SK-N-SH (cell line): ENCODE data around the gene PDE8A. TPM values are rescaled to one million over a fixed set of nuclear protein-coding genes. Genes with fewer than 3 reads are reported as not detected.

Experiments
- CTCF ChIA-PET: fragments of 300-600, 350-600 bp; formaldehyde crosslinking; extraction: SDS; loops from one replicate; lab custom pipeline; 2021; lab: Yijun Ruan, JAX
- POLR2A ChIA-PET: fragments of 350-600 bp; sonication (Branson Sonifier 250); formaldehyde crosslinking; extraction: SDS; loops from one replicate; lab custom pipeline; 2020; ENCODE audit warnings: antibody characterized with exemption, inconsistent platforms; lab: Yijun Ruan, JAX
- DNase-seq: peaks from one replicate; pipeline ENCODE4 v3.0.0; 2012
- H2AFZ ChIP-seq: fragments of 200-600 bp; sonication (generic); 2 replicates; pipeline ENCODE4 v1.8.1; 2016; ENCODE audit warnings: antibody characterized with exemption, mild to moderate bottlenecking, low read depth
- H3F3A ChIP-seq: fragments of 200-600 bp; sonication (generic); replicated peaks from 2 replicates; pipeline ENCODE3; 2016; ENCODE audit warnings: antibody characterized with exemption, mild to moderate bottlenecking; ENCODE audit not compliant: insufficient read depth
- H3K27ac ChIP-seq, 2 experiments: fragments of 200-500 bp in 1 of 2; fragments of 200-600 bp in 1 of 2; sonication (Bioruptor generic) in 1 of 2; sonication (generic), shearing (Covaris generic) in 1 of 2; 2 replicates each; pipeline versions ENCODE4 v1.5.1 to v1.6.1; 2014 to 2016; ENCODE audit warnings: low read depth in 2 of 2, inconsistent platforms in 1 of 2, low read length in 1 of 2, mild to moderate bottlenecking in 1 of 2, mixed read lengths in 1 of 2
- H3K27me3 ChIP-seq: fragments of 200-600 bp; sonication (generic), shearing (Covaris generic); 2 replicates; pipeline ENCODE4 v1.6.1; 2016; ENCODE audit warnings: mixed run types; ENCODE audit not compliant: insufficient read depth
- H3K36me3 ChIP-seq, 2 experiments: fragments of 200-500 bp in 1 of 2; fragments of 200-600 bp in 1 of 2; sonication (Bioruptor generic) in 1 of 2; sonication (generic) in 1 of 2; replicated peaks in 1 of 2; 2 replicates each; pipeline versions ENCODE3 to v1.5.1; 2014 to 2016; ENCODE audit warnings: low read length in 1 of 2, mild to moderate bottlenecking in 1 of 2; ENCODE audit not compliant: insufficient read depth in 2 of 2, control insufficient read depth in 1 of 2
- H3K4me1 ChIP-seq, 2 experiments: fragments of 200-500 bp in 1 of 2; fragments of 200-600 bp in 1 of 2; sonication (Bioruptor generic) in 1 of 2; sonication (generic), shearing (Covaris generic) in 1 of 2; 2 replicates each; pipeline versions ENCODE4 v1.5.1 to v1.6.1; 2014 to 2016; ENCODE audit warnings: low read depth in 1 of 2, low read length in 1 of 2, mixed run types in 1 of 2; ENCODE audit not compliant: insufficient read depth in 2 of 2, control insufficient read depth in 1 of 2
- H3K4me2 ChIP-seq: fragments of 200-600 bp; sonication (generic), shearing (Covaris generic); 2 replicates; pipeline ENCODE4 v1.6.1; 2017; ENCODE audit warnings: mixed run types
- H3K4me3 ChIP-seq, 2 experiments: fragments of 200-500 bp in 1 of 2; fragments of 200-600 bp in 1 of 2; sonication (Bioruptor generic) in 1 of 2; sonication (generic), shearing (Covaris generic) in 1 of 2; 2 replicates each; pipeline versions ENCODE4 v1.5.1 to v1.8.1; 2014 to 2016; ENCODE audit warnings: low read depth in 2 of 2, inconsistent platforms in 1 of 2, low read length in 1 of 2, mild to moderate bottlenecking in 1 of 2, mixed read lengths in 1 of 2, moderate library complexity in 1 of 2
- H3K79me2 ChIP-seq: fragments of 200-600 bp; sonication (generic); 2 replicates; pipeline ENCODE4 v1.8.1; 2017; ENCODE audit warnings: mild to moderate bottlenecking; ENCODE audit not compliant: insufficient read depth
- H3K9ac ChIP-seq: fragments of 200-600 bp; sonication (generic); 2 replicates; pipeline ENCODE4 v1.6.1; 2017; ENCODE audit warnings: mixed run types
- H3K9me2 ChIP-seq: fragments of 200-600 bp; sonication (generic); 2 replicates; pipeline ENCODE4 v1.6.1; 2017; ENCODE audit warnings: mixed run types
- H3K9me3 ChIP-seq: fragments of 200-600 bp; sonication (generic); 2 replicates; pipeline ENCODE4 v1.6.1; 2017; ENCODE audit warnings: mixed run types, mild to moderate bottlenecking, moderate library complexity
- H4K20me1 ChIP-seq: fragments of 200-600 bp; sonication (generic); 2 replicates; pipeline ENCODE4 v1.6.1; 2017; ENCODE audit warnings: mild to moderate bottlenecking, mixed run types; ENCODE audit not compliant: insufficient read depth
- CTCF ChIP-seq: fragments of 200-600 bp; sonication (generic); IDR thresholded peaks from 2 replicates; pipeline ENCODE4 v1.6.1; 2017; ENCODE audit warnings: antibody characterized with exemption, mild to moderate bottlenecking, moderate library complexity
- ELF1 ChIP-seq: IDR thresholded peaks from 2 replicates; pipeline ENCODE4 v1.4.0; 2012
- FOSL2 ChIP-seq: IDR thresholded peaks from 2 replicates; pipeline ENCODE4 v1.4.0; 2012; ENCODE audit warnings: low read depth, mild to moderate bottlenecking, moderate library complexity, borderline replicate concordance
- FOXJ3 ChIP-seq: sonication (generic); formaldehyde crosslinking; IDR thresholded peaks from 2 replicates; pipeline ENCODE4 v1.5.1; 2020; ENCODE audit warnings: mild to moderate bottlenecking, missing genetic modification reagents
- JUND ChIP-seq: IDR thresholded peaks from 2 replicates; pipeline ENCODE4 v1.4.0; 2012
- MAX ChIP-seq: IDR thresholded peaks from 2 replicates; pipeline ENCODE4 v1.4.0; 2012; ENCODE audit warnings: low read depth
- MEF2A ChIP-seq: IDR thresholded peaks from 2 replicates; pipeline ENCODE4 v1.4.0; 2012; ENCODE audit warnings: low read depth, borderline replicate concordance
- MXI1 ChIP-seq: IDR thresholded peaks from 2 replicates; pipeline ENCODE4 v1.6.1; 2012; ENCODE audit warnings: mild to moderate bottlenecking, low read depth, low read length, improper control_type of control experiment
- PBX3 ChIP-seq: IDR thresholded peaks from 2 replicates; pipeline ENCODE4; 2012
- POLR2AphosphoS5 ChIP-seq: IDR thresholded peaks from 2 replicates; pipeline ENCODE4 v1.6.1; 2012; ENCODE audit warnings: low read depth, low read length
- REST ChIP-seq: IDR thresholded peaks from 2 replicates; pipeline ENCODE4 v1.6.1; 2012; ENCODE audit warnings: mild to moderate bottlenecking, low read depth, low read length, moderate library complexity
- RFX5 ChIP-seq: IDR thresholded peaks from 2 replicates; pipeline ENCODE4 v1.6.1; 2012; ENCODE audit warnings: mild to moderate bottlenecking, improper control_type of control experiment, low read length
- SMC3 ChIP-seq: IDR thresholded peaks from 2 replicates; pipeline ENCODE4 v1.6.1; 2012; ENCODE audit warnings: low read depth, low read length, improper control_type of control experiment
- TCF12 ChIP-seq: IDR thresholded peaks from 2 replicates; pipeline ENCODE4 v1.4.0; 2012
- USF1 ChIP-seq: IDR thresholded peaks from 2 replicates; pipeline ENCODE4 v1.4.0; 2012; ENCODE audit warnings: low read depth, borderline replicate concordance
- USF2 ChIP-seq: fragments of 150-350 bp; IDR thresholded peaks from 2 replicates; pipeline ENCODE4 v1.6.1; 2017; ENCODE audit warnings: antibody characterized with exemption, low read length, low read depth, borderline replicate concordance
- YY1 ChIP-seq: IDR thresholded peaks from 2 replicates; pipeline ENCODE4 v1.4.0; 2012; ENCODE audit warnings: low read depth, mild to moderate bottlenecking
- WGBS: methylation state at CpG from one replicate; pipeline ENCODE4 v1.1.6; 2017; ENCODE audit warnings: low lambda C conversion rate; 5-methylcytosine and 5-hydroxymethylcytosine counted together
- polyA plus RNA-seq, 3 experiments: library from polyadenylated mRNA; depleted of rRNA; stranded (reverse); fragments of >200 nt; gene quantifications; 2 replicates each; pipeline ENCODE4 v1.2.3, GENCODE V29; 2012

Gene PDE8A
- polyA plus RNA-seq, 1 of the 3 experiments (the other 2 are of a cell fraction), result 13.4 TPM

GRCh38 chr15:84944861-84945260 lies 36.8 kb upstream of the PDE8A start:
- H3K27ac ChIP-seq, result no peak overlapping the region
- H3K9me2 ChIP-seq, result no peaks in the 10 kb centered on the region
- H3K27me3 ChIP-seq, result no peaks in the 10 kb centered on the region
- H3F3A ChIP-seq, result peaks cover 23% of the 10 kb centered on the region
- H3K9ac ChIP-seq, result no peak overlapping the region
- no peak overlapping the region for H3K4me2 ChIP-seq
- H3K36me3 ChIP-seq, result no peaks in the 10 kb centered on the region
- no peak for DNase-seq
- H3K79me2 ChIP-seq, result no peaks in the 10 kb centered on the region
- WGBS, result 86% methylated on average over 11 of the region's 11 CpGs
- TF ChIP-seq FOSL2 (no peak), PBX3 (no peak), REST (no peak), TCF12 (no peak), ELF1 (no peak), USF1 (no peak), MEF2A (no peak), YY1 (no peak), SMC3 (no peak), JUND (no peak), POLR2AphosphoS5 (no peak), CTCF (no peak), MAX (no peak), USF2 (no peak), MXI1 (no peak), FOXJ3 (CRISPR knock-in tag) (no peak), RFX5 (no peak)
- H3K9me3 ChIP-seq, result 0 out of 2 replicates have a peak, but pooled peaks cover 5% of the 10 kb centered on the region
- no peak overlapping the region for H2AFZ ChIP-seq
- CTCF ChIA-PET, result interaction anchor here (1.1 to 2.1 kb wide), 6 partner anchors 10 to 224 kb away, joined by 3 to 8 read pairs (median 4); no protein-coding TSS in a partner anchor
- POLR2A ChIA-PET, result no interaction called here
- peaks cover 0 to 7% of the 10 kb centered on the region in 2 experiments; a peak in 3 of 4 replicates for H3K4me1 ChIP-seq
- no peaks in the 10 kb centered on the region for H4K20me1 ChIP-seq
- H3K4me3 ChIP-seq, result no peak overlapping the region
